Left forelimb (tissue), 1 donor: ENCODE data around the gene SYNM.
A peak's percentile ranks its signal among the peaks of the same experiment; 100 is the strongest.

Source experiments
- DNase-seq: peaks from one replicate; pipeline ENCODE4 v3.0.0-alpha.2; 2018; ENCODE audit warnings: low spot score

SYNM gene

GRCh38 chr15:99122831-99123712 is 18.2 kb downstream of the SYNM start:
- no peak for DNase-seq

- peak; percentile 88 for DNase-seq
Observed at GRCh38 chr15:99123713-99124451, 19.0 kb downstream of the SYNM start.

GRCh38 chr15:99124641-99125040 is 19.8 kb downstream of the SYNM start:
- DNase-seq: no peak

GRCh38 chr15:99125061-99125891 is 20.4 kb downstream of the SYNM start:
- DNase-seq: no peak

GRCh38 chr15:99126131-99126588 is 21.3 kb downstream of the SYNM start:
- DNase-seq: no peak

GRCh38 chr15:99126930-99127329 is 22.1 kb downstream of the SYNM start:
- no peak for DNase-seq

GRCh38 chr15:99127773-99128172 is 22.9 kb downstream of the SYNM start:
- no peak for DNase-seq

GRCh38 chr15:99128411-99128810 is 23.5 kb downstream of the SYNM start:
- no peak for DNase-seq

GRCh38 chr15:99129644-99130043 is 24.8 kb downstream of the SYNM start:
- no peak for DNase-seq

- no peak for DNase-seq
Observed at GRCh38 chr15:99130314-99130713, 25.4 kb downstream of the SYNM start.

GRCh38 chr15:99130765-99131440 is 26.0 kb downstream of the SYNM start:
- DNase-seq: no peak

- no peak for DNase-seq
Observed at GRCh38 chr15:99131441-99132023, 26.7 kb downstream of the SYNM start.

GRCh38 chr15:99132122-99132521 is 27.2 kb downstream of the SYNM start:
- DNase-seq: no peak

- no peak for DNase-seq
Observed at GRCh38 chr15:99132634-99133287, 27.9 kb downstream of the SYNM start.

- no peak for DNase-seq
Observed at GRCh38 chr15:99134317-99134821, 29.5 kb downstream of the SYNM start.

- DNase-seq: no peak
Observed at GRCh38 chr15:99135194-99135593, 30.3 kb downstream of the SYNM start.

GRCh38 chr15:99137111-99137546 is 32.2 kb downstream of the SYNM start:
- no peak for DNase-seq

- no peak for DNase-seq
Observed at GRCh38 chr15:99137877-99138276, 33.0 kb downstream of the SYNM start.

- no peak for DNase-seq
Observed at GRCh38 chr15:99138491-99138982, 33.7 kb downstream of the SYNM start.

GRCh38 chr15:99139276-99139675 is 34.4 kb downstream of the SYNM start:
- DNase-seq: no peak
